Erythroblast (primary cell): ENCODE data around the gene DTWD2.

ENCODE experiments used
- GATA1 ChIP-seq: IDR thresholded peaks from 2 replicates; pipeline ENCODE4 v1.6.1; 2011; ENCODE audit warnings: low read depth, mild to moderate bottlenecking, control low read depth, low read length, moderate library complexity
- POLR2A ChIP-seq: IDR thresholded peaks from 2 replicates; pipeline ENCODE4 v1.6.1; 2011; ENCODE audit warnings: mild to moderate bottlenecking, low read length

DNA sequence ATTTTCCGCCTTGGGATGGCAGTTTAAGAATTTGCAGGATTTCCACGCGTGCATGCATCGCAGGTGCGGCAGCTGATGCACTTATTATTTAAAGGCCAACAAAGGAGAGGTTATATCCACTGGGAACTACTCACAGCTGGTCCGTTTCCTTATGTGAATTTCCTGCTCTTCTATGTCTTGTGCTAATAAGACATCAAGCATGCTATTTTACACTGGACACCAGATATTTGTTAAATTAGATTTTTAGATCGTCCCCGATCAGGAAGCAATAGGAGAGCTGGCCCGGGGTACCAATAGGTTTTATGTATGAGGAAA, 476 bp upstream of the DTWD2 start:
- TF ChIP-seq POLR2A (no peak), GATA1 (no peak)
